GM12801 (cell line): ENCODE results near the gene EXOC3L1.

Experiments
- TF ChIP-seq, protein P1 (sequence below): IDR thresholded peaks from one replicate; pipeline ENCODE4 v1.5.1; 2011; ENCODE audit warnings: control low read depth; ENCODE audit not compliant: insufficient read length; ENCODE audit errors: extremely low read depth

EXOC3L1 gene

GRCh38 chr16:67162506-67163163 is 27.3 kb downstream of the EXOC3L1 start:
- TF ChIP-seq, protein P1, sequence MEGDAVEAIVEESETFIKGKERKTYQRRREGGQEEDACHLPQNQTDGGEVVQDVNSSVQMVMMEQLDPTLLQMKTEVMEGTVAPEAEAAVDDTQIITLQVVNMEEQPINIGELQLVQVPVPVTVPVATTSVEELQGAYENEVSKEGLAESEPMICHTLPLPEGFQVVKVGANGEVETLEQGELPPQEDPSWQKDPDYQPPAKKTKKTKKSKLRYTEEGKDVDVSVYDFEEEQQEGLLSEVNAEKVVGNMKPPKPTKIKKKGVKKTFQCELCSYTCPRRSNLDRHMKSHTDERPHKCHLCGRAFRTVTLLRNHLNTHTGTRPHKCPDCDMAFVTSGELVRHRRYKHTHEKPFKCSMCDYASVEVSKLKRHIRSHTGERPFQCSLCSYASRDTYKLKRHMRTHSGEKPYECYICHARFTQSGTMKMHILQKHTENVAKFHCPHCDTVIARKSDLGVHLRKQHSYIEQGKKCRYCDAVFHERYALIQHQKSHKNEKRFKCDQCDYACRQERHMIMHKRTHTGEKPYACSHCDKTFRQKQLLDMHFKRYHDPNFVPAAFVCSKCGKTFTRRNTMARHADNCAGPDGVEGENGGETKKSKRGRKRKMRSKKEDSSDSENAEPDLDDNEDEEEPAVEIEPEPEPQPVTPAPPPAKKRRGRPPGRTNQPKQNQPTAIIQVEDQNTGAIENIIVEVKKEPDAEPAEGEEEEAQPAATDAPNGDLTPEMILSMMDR = no peak

GRCh38 chr16:67161595-67162058 is 28.3 kb downstream of the EXOC3L1 start:
- TF ChIP-seq, protein P1 = no peak

DNA sequence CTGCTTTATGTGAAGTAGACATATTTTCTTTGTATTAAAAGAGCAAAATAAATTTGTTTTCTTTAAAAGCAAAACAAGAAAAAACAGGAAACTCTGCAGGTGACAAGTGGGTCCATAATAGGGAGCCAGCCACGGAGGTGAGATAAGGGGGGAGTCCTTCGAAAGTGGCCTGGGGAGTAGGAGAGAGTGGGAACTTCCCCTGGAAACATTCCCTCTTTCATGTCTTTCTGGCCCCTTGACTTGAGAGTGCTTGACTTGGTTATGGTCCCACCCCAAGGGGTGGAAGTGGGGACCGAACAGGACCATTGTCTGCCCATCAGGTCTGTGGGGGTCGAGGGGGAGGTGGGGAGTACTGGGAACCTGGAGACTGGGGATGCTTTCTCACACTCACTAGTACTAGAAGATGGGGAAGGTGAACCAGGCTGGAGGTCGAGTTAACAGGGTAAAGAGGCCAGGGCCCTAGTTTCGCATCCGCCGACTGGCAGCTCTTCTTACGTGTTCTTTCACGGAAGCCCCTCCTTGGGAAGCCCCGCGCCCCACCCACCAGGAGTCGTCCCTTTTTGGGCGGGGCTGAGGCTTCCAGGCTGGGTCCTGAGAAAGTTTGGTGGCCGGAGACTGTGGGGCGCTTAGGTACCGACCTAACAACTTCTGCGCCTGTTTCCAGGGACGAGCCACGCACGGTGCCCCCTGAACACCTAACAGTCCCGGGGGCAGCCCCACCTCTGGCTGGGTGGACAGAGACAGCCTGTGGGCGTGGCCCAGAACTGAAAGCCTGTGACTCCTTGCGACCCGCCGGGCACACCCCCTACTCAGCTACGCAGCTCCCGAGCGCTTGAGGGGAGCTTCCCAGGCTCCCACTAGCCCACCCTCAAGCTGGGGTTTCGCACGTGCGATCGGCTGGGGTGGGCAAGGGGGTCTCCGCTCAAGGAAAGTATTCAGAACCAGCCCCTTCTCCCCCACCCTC is 31.0 kb downstream of the EXOC3L1 start:
- TF ChIP-seq, protein P1 = no peak

- TF ChIP-seq, protein P1 = no peak
Observed at GRCh38 chr16:67157892-67158635, 31.9 kb downstream of the EXOC3L1 start.

- TF ChIP-seq, protein P1 = no peak
Observed at GRCh38 chr16:67157106-67157748, 32.7 kb downstream of the EXOC3L1 start.

DNA sequence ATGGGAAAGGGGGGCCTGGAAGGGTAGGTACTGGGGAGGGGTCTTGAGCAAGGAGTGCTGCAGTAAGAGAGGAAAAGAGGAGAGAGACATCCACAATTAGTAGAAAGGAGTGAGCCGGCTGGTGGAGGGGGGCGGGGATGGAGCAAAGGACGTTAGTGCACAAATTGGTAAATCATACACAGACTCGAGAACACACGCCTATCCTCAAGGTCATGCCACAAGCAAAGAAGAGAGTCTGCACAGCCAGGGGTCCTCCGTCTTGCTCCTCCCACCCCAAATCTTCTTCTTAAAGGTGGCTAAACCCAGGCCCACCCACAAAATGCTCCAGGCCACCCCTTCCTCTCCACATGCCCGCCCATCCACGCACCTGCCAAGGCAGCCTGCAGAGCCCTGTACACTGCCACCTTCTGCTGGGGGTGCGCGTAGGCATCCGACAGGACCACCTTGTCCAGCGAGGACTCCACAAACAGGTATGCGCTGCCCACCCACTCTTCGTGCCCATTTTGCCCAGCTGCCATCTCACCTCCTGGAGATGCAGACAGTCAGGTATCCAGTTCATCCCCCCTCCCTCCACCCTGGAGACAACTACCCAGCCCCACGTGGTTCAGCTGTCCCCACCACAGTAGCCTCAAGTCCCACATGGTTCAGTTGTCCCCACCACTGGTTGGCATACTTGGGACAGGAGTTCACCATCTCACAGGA is 33.6 kb downstream of the EXOC3L1 start:
- TF ChIP-seq, protein P1 = no peak
